ENCODE data around the gene HDAC1.
A peak's percentile ranks its signal among the peaks of the same experiment; 100 is the strongest.
"Not testable (repeated sequence)": the region's sequence is repeated elsewhere in the genome, so short reads cannot be mapped to it uniquely, and the experiment has no call there.

HDAC1 gene

GRCh38 chr1:32350785-32351398 lies 59.0 kb downstream of the HDAC1 start:
- peak; percentile 81 to 82 for DNase-seq

GRCh38 chr1:32351399-32352238 lies 59.7 kb downstream of the HDAC1 start:
- peak; percentile 92 for DNase-seq

GRCh38 chr1:32352239-32352745 lies 60.4 kb downstream of the HDAC1 start:
- no peak for DNase-seq

- DNase-seq, result no peak
Observed at GRCh38 chr1:32352831-32353383, 61.0 kb downstream of the HDAC1 start.

- DNase-seq, result no peak
Observed at GRCh38 chr1:32353431-32353830, 61.5 kb downstream of the HDAC1 start.

GRCh38 chr1:32353886-32354570 lies 62.1 kb downstream of the HDAC1 start:
- DNase-seq, result no peak

- DNase-seq, result not testable (repeated sequence)
Observed at GRCh38 chr1:32355778-32356177, 63.9 kb downstream of the HDAC1 start.

- no peak for DNase-seq
Observed at GRCh38 chr1:32356478-32356877, 64.6 kb downstream of the HDAC1 start.

- no peak for DNase-seq
Observed at GRCh38 chr1:32357614-32358013, 65.7 kb downstream of the HDAC1 start.

- DNase-seq, result no peak
Observed at GRCh38 chr1:32358435-32358834, 66.6 kb downstream of the HDAC1 start.

- DNase-seq, result no peak
Observed at GRCh38 chr1:32361308-32361673, 69.4 kb downstream of the HDAC1 start.

GRCh38 chr1:32361674-32362473 lies 70.0 kb downstream of the HDAC1 start:
- peak; percentile 37 to 57 for DNase-seq

GRCh38 chr1:32362474-32363313 lies 70.8 kb downstream of the HDAC1 start, which contains the start of the genes FAM229A and TSSK3:
TSS of gene FAM229A (minus strand) at chr1:32362485. CDS start at chr1:32362091, 394 bp downstream.
TSS of gene TSSK3 (plus strand) at chr1:32362539. CDS start at chr1:32362702, 163 bp downstream.
- no peak for DNase-seq

GRCh38 chr1:32363713-32364112 lies 71.8 kb downstream of the HDAC1 start:
- no peak for DNase-seq

- DNase-seq, result no peak
Observed at GRCh38 chr1:32364836-32365235, 73.0 kb downstream of the HDAC1 start.

- DNase-seq, result no peak
Observed at GRCh38 chr1:32365445-32365844, 73.6 kb downstream of the HDAC1 start.

- no peak for DNase-seq
Observed at GRCh38 chr1:32367912-32368635, 76.2 kb downstream of the HDAC1 start.

- no peak for DNase-seq
Observed at GRCh38 chr1:32372149-32372756, 80.4 kb downstream of the HDAC1 start.

- no peak for DNase-seq
Observed at GRCh38 chr1:32373996-32374592, 82.2 kb downstream of the HDAC1 start.

- no peak for DNase-seq
Observed at GRCh38 chr1:32376199-32376598, 84.3 kb downstream of the HDAC1 start.
